H1 (cell line): ENCODE data around the gene POTEH.
"Not testable (repeated sequence)": the region's sequence is repeated elsewhere in the genome, so short reads cannot be mapped to it uniquely, and the experiment has no call there.

Source experiments
- BCL11A ChIP-seq, 2 experiments: IDR thresholded peaks; one replicate each; pipeline ENCODE4 v1.6.1; 2011; ENCODE audit warnings: low read depth in 2 of 2, low read length in 2 of 2, mild to moderate bottlenecking in 2 of 2
- CBX8 ChIP-seq: fragments of 300-800, 300-1000 bp; sonication (generic); IDR thresholded peaks from 2 replicates; pipeline ENCODE4 v1.7.1; 2016; ENCODE audit warnings: low read depth, low read length, borderline replicate concordance
- CHD2 ChIP-seq: IDR thresholded peaks from 2 replicates; pipeline ENCODE4 v1.6.1; 2012; ENCODE audit warnings: low read length, improper control_type of control experiment
- CTCF ChIP-seq, 3 experiments: IDR thresholded peaks; 1 replicate in 2 of 3; 2 replicates in 1 of 3; pipeline versions ENCODE4 v1.5.1 to v1.6.1; 2011; ENCODE audit warnings: low read length in 3 of 3, mild to moderate bottlenecking in 3 of 3, inconsistent platforms in 2 of 3, low read depth in 1 of 3, moderate library complexity in 1 of 3; ENCODE audit not compliant: insufficient read depth in 1 of 3; ENCODE audit errors: control extremely low read depth in 1 of 3
- EP300 ChIP-seq, 2 experiments: IDR thresholded peaks; 1 replicate in 1 of 2; 2 replicates in 1 of 2; pipeline ENCODE4 v1.6.1; 2011 to 2012; ENCODE audit warnings: low read depth in 2 of 2, low read length in 2 of 2, mild to moderate bottlenecking in 2 of 2, borderline replicate concordance in 1 of 2, inconsistent platforms in 1 of 2, moderate library complexity in 1 of 2
- EZH2 ChIP-seq: fragments of 200-600 bp; sonication (generic); IDR thresholded peaks from 2 replicates; pipeline ENCODE4 v1.7.1; 2012; ENCODE audit warnings: low read depth, mild to moderate bottlenecking, moderate library complexity, low read length, inconsistent platforms; ENCODE audit not compliant: severe bottlenecking
- JUND ChIP-seq: IDR thresholded peaks from 2 replicates; pipeline ENCODE4 v1.6.1; 2011; ENCODE audit warnings: mild to moderate bottlenecking, improper control_type of control experiment, low read length
- MAFK ChIP-seq: IDR thresholded peaks from 2 replicates; pipeline ENCODE4 v1.6.1; 2012; ENCODE audit warnings: low read depth, mild to moderate bottlenecking, improper control_type of control experiment, low read length
- POLR2A ChIP-seq, 2 experiments: IDR thresholded peaks; 1 replicate in 1 of 2; 2 replicates in 1 of 2; pipeline ENCODE4 v1.6.1; 2011; ENCODE audit warnings: low read depth in 2 of 2, low read length in 2 of 2, mild to moderate bottlenecking in 2 of 2; ENCODE audit errors: control extremely low read depth in 1 of 2
- RFX5 ChIP-seq: IDR thresholded peaks from 2 replicates; pipeline ENCODE4 v1.6.1; 2011; ENCODE audit warnings: low read depth, low read length, improper control_type of control experiment, borderline replicate concordance
- RXRA ChIP-seq: IDR thresholded peaks from 2 replicates; pipeline ENCODE4 v1.6.1; 2011; ENCODE audit warnings: low read depth, mild to moderate bottlenecking, low read length, moderate library complexity; ENCODE audit not compliant: insufficient read depth
- SP1 ChIP-seq: IDR thresholded peaks from 2 replicates; pipeline ENCODE4 v1.6.1; 2011; ENCODE audit warnings: low read depth, low read length
- TAF1 ChIP-seq: IDR thresholded peaks from 2 replicates; pipeline ENCODE4 v1.6.1; 2011; ENCODE audit warnings: mild to moderate bottlenecking, low read depth, low read length
- USF2 ChIP-seq: IDR thresholded peaks from 2 replicates; pipeline ENCODE4 v1.6.1; 2011; ENCODE audit warnings: low read length, improper control_type of control experiment

- TF ChIP-seq JUND; SP1; EZH2; MAFK; CTCF (IDR thresholded peaks at IDR 0.05; ENCODE audit: control extremely low read depth in 1 of 3, insufficient read depth in 1 of 3, low read depth in 1 of 3, low read length in 3 of 3); BCL11A (IDR thresholded peaks at IDR 0.05; ENCODE audit: low read depth in 2 of 2, low read length in 2 of 2); RXRA; EP300 (IDR thresholded peaks at IDR 0.05; ENCODE audit: borderline replicate concordance in 1 of 2, low read depth in 2 of 2, low read length in 2 of 2); TAF1; CBX8; CHD2; USF2; POLR2A (IDR thresholded peaks at IDR 0.05; ENCODE audit: control extremely low read depth in 1 of 2, low read depth in 2 of 2, low read length in 2 of 2); RFX5: not testable (repeated sequence)
These were observed 5.1 kb upstream of the POTEH start for GRCh38 chr22:15684695-15685094.
